Aorta (tissue), 5 donors: Measurements from ENCODE around the gene SMTNL2. TPM values are rescaled to one million over a fixed set of nuclear protein-coding genes. Genes with fewer than 3 reads are reported as not detected.
"Not testable (repeated sequence)": the region's sequence is repeated elsewhere in the genome, so short reads cannot be mapped to it uniquely, and the experiment has no call there.

Source experiments
- ATAC-seq: fragments of 200-7000 bp; cut with Tn5 transposase; one replicate; pipeline ENCODE4 v1.9.1; 2022; ENCODE audit warnings: moderate library complexity; ENCODE audit not compliant: low FRiP score
- DNase-seq, 2 donors: peaks; one replicate each; pipeline ENCODE4 v3.0.0-alpha.2; 2020
- H3K27ac ChIP-seq, 2 donors: one replicate each; pipeline ENCODE4 v1.5.1; 2013; ENCODE audit warnings: low read length in 2 of 2, mild to moderate bottlenecking in 2 of 2, moderate library complexity in 2 of 2, control low read depth in 1 of 2, inconsistent platforms in 1 of 2, low read depth in 1 of 2
- H3K27me3 ChIP-seq, 2 donors: one replicate each; pipeline ENCODE4 v1.6.1; 2013; ENCODE audit warnings: control low read depth in 1 of 2, low read length in 1 of 2, mild to moderate bottlenecking in 1 of 2, moderate library complexity in 1 of 2; ENCODE audit not compliant: insufficient read depth in 2 of 2, control insufficient read depth in 1 of 2
- H3K36me3 ChIP-seq, 2 donors: one replicate each; pipeline ENCODE4 v1.6.1; 2013; ENCODE audit warnings: control low read depth in 1 of 2, low read length in 1 of 2, mild to moderate bottlenecking in 1 of 2; ENCODE audit not compliant: insufficient read depth in 2 of 2, control insufficient read depth in 1 of 2
- H3K4me1 ChIP-seq, 2 donors: one replicate each; pipeline ENCODE4 v1.6.1; 2013; ENCODE audit warnings: low read length in 2 of 2, control low read depth in 1 of 2, mild to moderate bottlenecking in 1 of 2, moderate library complexity in 1 of 2; ENCODE audit not compliant: insufficient read depth in 2 of 2, control insufficient read depth in 1 of 2
- H3K4me3 ChIP-seq, 2 donors: one replicate each; pipeline ENCODE4 v1.5.1; 2013; ENCODE audit warnings: low read length in 2 of 2, control low read depth in 1 of 2, mild to moderate bottlenecking in 1 of 2
- H3K9me3 ChIP-seq: one replicate; pipeline ENCODE4 v1.6.1; 2013; ENCODE audit warnings: mild to moderate bottlenecking, low read length; ENCODE audit not compliant: control insufficient read depth
- WGBS, 2 donors: extraction: QIAGEN DNeasy Blood & Tissue Kit; methylation state at CpG; one replicate each; pipeline ENCODE4 v1.1.7; 2013; 5-methylcytosine and 5-hydroxymethylcytosine counted together
- intact Hi-C, 2 donors: fragments of 100-400 bp; cut with DNase I; formaldehyde crosslinking; loops; one replicate each; pipeline versions ENCODE4 v1.14.2 to v1.15.0; 2022
- polyA plus RNA-seq, 2 donors: library from polyadenylated mRNA; stranded (reverse); fragments of 200-250 nt; gene quantifications; one replicate each; pipeline ENCODE4 v1.2.3, GENCODE V29; 2013
- total RNA-seq, 2 donors: library from RNA; stranded (reverse); fragmentation: NEBNext Ultra II Directional; extraction: Animal tissue kit (Norgen Biotek cat#: 25700); gene quantifications; one replicate each; pipeline ENCODE4 v1.2.1, GENCODE V29; 2021
- donor health status: healthy with polysubstance abuse.
- donor health status: Bipolar disorder and iron deficiency.
- donor health status: DM: no; HTN: no; CAD: no.
- donor health status: DM: no; HTN: no; CAD: no.
- donor health status: DM: yes; HTN: yes; CAD: no.

The SMTNL2 gene
- total and polyA plus RNA-seq, 4 donors = 0.49 to 1.7 TPM; not detected in 2

- Histone ChIP-seq H3K9me3 (no peaks in the 10 kb centered on the region), H3K4me3 (no peak overlapping the region), H3K4me1 (no peaks in the 10 kb centered on the region), H3K27me3 (no peaks in the 10 kb centered on the region), H3K27ac (no peak overlapping the region), H3K36me3 (no peaks in the 10 kb centered on the region)
- no peak for DNase-seq
- intact Hi-C loops = no loop called here
- WGBS, 2 donors = 64 to 65% methylated on average over 7 of the region's 7 CpGs
- ATAC-seq = no peak
These were observed 48.2 kb downstream of the SMTNL2 start for GRCh38 chr17:4632581-4632920.

GRCh38 chr17:4633643-4634042 is 49.3 kb downstream of the SMTNL2 start:
- intact Hi-C loops = no loop called here
- 94 to 97% methylated on average over 2 of the region's 2 CpGs for WGBS, 2 donors
- H3K27me3 ChIP-seq = no peaks in the 10 kb centered on the region
- ATAC-seq = no peak
- no peak overlapping the region for H3K27ac ChIP-seq
- H3K4me3 ChIP-seq = no peak overlapping the region
- no peak for DNase-seq
- no peaks in the 10 kb centered on the region for H3K9me3 ChIP-seq
- no peaks in the 10 kb centered on the region for H3K4me1 ChIP-seq
- H3K36me3 ChIP-seq = no peaks in the 10 kb centered on the region

- no peak for ATAC-seq
- intact Hi-C loops = no loop called here
- no peaks in the 10 kb centered on the region for H3K36me3 ChIP-seq
- no peaks in the 10 kb centered on the region for H3K9me3 ChIP-seq
- no peaks in the 10 kb centered on the region for H3K4me1 ChIP-seq
- no peak overlapping the region for H3K4me3 ChIP-seq
- 25 to 29% methylated on average over 4 of the region's 4 CpGs for WGBS, 2 donors
- no peak for DNase-seq
- no peak overlapping the region for H3K27ac ChIP-seq
- no peaks in the 10 kb centered on the region for H3K27me3 ChIP-seq
These were observed 50.6 kb downstream of the SMTNL2 start for GRCh38 chr17:4634976-4635375.

- no peaks in the 10 kb centered on the region for H3K4me1 ChIP-seq
- no peaks in the 10 kb centered on the region for H3K9me3 ChIP-seq
- intact Hi-C loops = no loop called here
- H3K36me3 ChIP-seq = no peaks in the 10 kb centered on the region
- H3K4me3 ChIP-seq = no peak overlapping the region
- 7 to 19% methylated on average over 10 of the region's 10 CpGs for WGBS, 2 donors
- no peak overlapping the region for H3K27ac ChIP-seq
- no peaks in the 10 kb centered on the region for H3K27me3 ChIP-seq
- DNase-seq = no peak
- ATAC-seq = peak; percentile 29
These were observed 51.6 kb downstream of the SMTNL2 start for GRCh38 chr17:4635823-4636375.

- intact Hi-C loops = no loop called here
- ATAC-seq (no peak), DNase-seq (no peak)
- Histone ChIP-seq H3K9me3 (no peaks in the 10 kb centered on the region), H3K27me3 (no peaks in the 10 kb centered on the region), H3K4me1 (no peaks in the 10 kb centered on the region), H3K27ac (no peak overlapping the region), H3K4me3 (no peak overlapping the region), H3K36me3 (no peaks in the 10 kb centered on the region)
- WGBS, 2 donors = 55% methylated on average over 12 of the region's 12 CpGs
These were observed 52.3 kb downstream of the SMTNL2 start for GRCh38 chr17:4636474-4637100.

- 54 to 62% methylated on average over 8 of the region's 8 CpGs for WGBS, 2 donors
- H3K27me3 ChIP-seq, intact Hi-C loops, H3K4me3 ChIP-seq, H3K27ac ChIP-seq, ATAC-seq, H3K9me3 ChIP-seq, DNase-seq, H3K36me3 ChIP-seq, H3K4me1 ChIP-seq: not testable (repeated sequence)
These were observed 54.4 kb downstream of the SMTNL2 start for GRCh38 chr17:4638766-4639165.

GRCh38 chr17:4639301-4640059 is 55.2 kb downstream of the SMTNL2 start:
- H3K9me3 ChIP-seq, ATAC-seq, H3K27me3 ChIP-seq, H3K4me1 ChIP-seq, H3K4me3 ChIP-seq, H3K36me3 ChIP-seq, intact Hi-C loops, H3K27ac ChIP-seq, DNase-seq: not testable (repeated sequence)
- 3 to 6% methylated on average over 21 to 26 of the region's 56 CpGs for WGBS, 2 donors

- ATAC-seq, DNase-seq, H3K9me3 ChIP-seq, H3K27ac ChIP-seq, H3K4me1 ChIP-seq, intact Hi-C loops, H3K27me3 ChIP-seq, H3K36me3 ChIP-seq, H3K4me3 ChIP-seq: not testable (repeated sequence)
- 1 to 2% methylated on average over 25 to 36 of the region's 39 CpGs for WGBS, 2 donors
These were observed 56.4 kb downstream of the SMTNL2 start for GRCh38 chr17:4640569-4641188.
